ENCODE measurements around the gene AGGF1. TPM values are rescaled to one million over a fixed set of nuclear protein-coding genes. Genes with fewer than 3 reads are reported as not detected.

Gene AGGF1
- total RNA-seq, 1 donor from 2014 or later = 12.0 TPM

- intact Hi-C loops (cut with DNase I) = no loop called here
These were observed 1.7 kb downstream of the AGGF1 start for GRCh38 chr5:77031891-77032290.

GRCh38 chr5:77032635-77033034 is 2.4 kb downstream of the AGGF1 start:
- intact Hi-C loops (cut with DNase I) = no loop called here

More at GRCh38 chr5:77031891-77032290, 1.7 kb downstream of the AGGF1 start:
- H3K4me1 ChIP-seq = peaks cover 26% of the 10 kb centered on the region
- H3K27ac ChIP-seq = no peak overlapping the region
- TF ChIP-seq POLR2AphosphoS5 (IDR thresholded peaks at IDR 0.05; ENCODE audit: insufficient read depth in 1 of 2, low read depth in 1 of 2) (no peak), POLR2A (IDR thresholded peaks at IDR 0.05) (no peak)
- TF ChIP-seq, protein P1, sequence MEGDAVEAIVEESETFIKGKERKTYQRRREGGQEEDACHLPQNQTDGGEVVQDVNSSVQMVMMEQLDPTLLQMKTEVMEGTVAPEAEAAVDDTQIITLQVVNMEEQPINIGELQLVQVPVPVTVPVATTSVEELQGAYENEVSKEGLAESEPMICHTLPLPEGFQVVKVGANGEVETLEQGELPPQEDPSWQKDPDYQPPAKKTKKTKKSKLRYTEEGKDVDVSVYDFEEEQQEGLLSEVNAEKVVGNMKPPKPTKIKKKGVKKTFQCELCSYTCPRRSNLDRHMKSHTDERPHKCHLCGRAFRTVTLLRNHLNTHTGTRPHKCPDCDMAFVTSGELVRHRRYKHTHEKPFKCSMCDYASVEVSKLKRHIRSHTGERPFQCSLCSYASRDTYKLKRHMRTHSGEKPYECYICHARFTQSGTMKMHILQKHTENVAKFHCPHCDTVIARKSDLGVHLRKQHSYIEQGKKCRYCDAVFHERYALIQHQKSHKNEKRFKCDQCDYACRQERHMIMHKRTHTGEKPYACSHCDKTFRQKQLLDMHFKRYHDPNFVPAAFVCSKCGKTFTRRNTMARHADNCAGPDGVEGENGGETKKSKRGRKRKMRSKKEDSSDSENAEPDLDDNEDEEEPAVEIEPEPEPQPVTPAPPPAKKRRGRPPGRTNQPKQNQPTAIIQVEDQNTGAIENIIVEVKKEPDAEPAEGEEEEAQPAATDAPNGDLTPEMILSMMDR (IDR thresholded peaks at IDR 0.05) = no peak
- no peak overlapping the region for H3K4me3 ChIP-seq
- peaks cover 0 to 15% of the 10 kb centered on the region in 2 donors for H3K36me3 ChIP-seq
- no peaks in the 10 kb centered on the region for H3K9me3 ChIP-seq
- H3K27me3 ChIP-seq = no peaks in the 10 kb centered on the region
- no peak for DNase-seq (ENCODE audit: extremely low spot score in 2 of 2)

GRCh38 chr5:77033338-77033737 is 3.1 kb downstream of the AGGF1 start:
- TF ChIP-seq, protein P1 (IDR thresholded peaks at IDR 0.05) = no peak
- TF ChIP-seq POLR2A (IDR thresholded peaks at IDR 0.05) (no peak), POLR2AphosphoS5 (IDR thresholded peaks at IDR 0.05; ENCODE audit: insufficient read depth in 1 of 2, low read depth in 1 of 2) (no peak)
- Histone ChIP-seq H3K36me3 (peaks cover 0 to 25% of the 10 kb centered on the region in 2 donors), H3K4me3 (no peak overlapping the region), H3K27me3 (no peaks in the 10 kb centered on the region), H3K4me1 (peaks cover 26% of the 10 kb centered on the region), H3K9me3 (no peaks in the 10 kb centered on the region), H3K27ac (no peak overlapping the region)
- intact Hi-C loops (cut with DNase I) = no loop called here
- no peak for DNase-seq (ENCODE audit: extremely low spot score in 2 of 2)

More at GRCh38 chr5:77032635-77033034, 2.4 kb downstream of the AGGF1 start:
- no peak for DNase-seq (ENCODE audit: extremely low spot score in 2 of 2)
- TF ChIP-seq POLR2A (IDR thresholded peaks at IDR 0.05) = no peak
- TF ChIP-seq, protein P1 (IDR thresholded peaks at IDR 0.05) = no peak
- no peak for TF ChIP-seq POLR2AphosphoS5 (IDR thresholded peaks at IDR 0.05; ENCODE audit: insufficient read depth in 1 of 2, low read depth in 1 of 2)
- Histone ChIP-seq H3K9me3 (no peaks in the 10 kb centered on the region), H3K27ac (no peak overlapping the region), H3K4me1 (peaks cover 26% of the 10 kb centered on the region), H3K27me3 (no peaks in the 10 kb centered on the region), H3K4me3 (no peak overlapping the region), H3K36me3 (peaks cover 0 to 22% of the 10 kb centered on the region in 2 donors)

DNA sequence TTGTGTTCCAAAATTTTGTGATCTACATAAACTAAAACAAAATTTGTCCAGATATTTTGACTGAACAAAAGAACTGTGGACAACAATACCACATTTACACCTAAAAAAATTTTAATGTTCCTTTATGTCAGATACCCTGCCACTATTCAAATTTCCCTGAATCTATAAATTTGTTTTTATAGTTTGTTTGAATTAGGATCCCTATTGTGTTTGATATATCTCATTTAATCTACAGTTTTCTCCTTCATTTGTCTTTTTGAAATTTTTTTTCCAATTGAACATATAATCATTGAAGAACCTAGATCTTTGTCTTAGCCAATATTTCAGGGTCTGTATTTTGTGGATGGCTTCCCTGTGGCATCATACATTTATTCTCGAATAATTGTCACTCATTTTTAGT is 5.7 kb downstream of the AGGF1 start:
- intact Hi-C loops (cut with DNase I) = no loop called here
- DNase-seq (ENCODE audit: extremely low spot score in 2 of 2) = no peak
- TF ChIP-seq POLR2A (IDR thresholded peaks at IDR 0.05) = no peak
- TF ChIP-seq, protein P1 (IDR thresholded peaks at IDR 0.05) = no peak
- TF ChIP-seq POLR2AphosphoS5 (IDR thresholded peaks at IDR 0.05; ENCODE audit: insufficient read depth in 1 of 2, low read depth in 1 of 2) = no peak
- Histone ChIP-seq H3K27ac (no peak overlapping the region), H3K36me3 (peaks cover 0 to 50% of the 10 kb centered on the region in 2 donors), H3K4me3 (no peak overlapping the region), H3K9me3 (no peaks in the 10 kb centered on the region), H3K27me3 (no peaks in the 10 kb centered on the region), H3K4me1 (peaks cover 18% of the 10 kb centered on the region)

DNA sequence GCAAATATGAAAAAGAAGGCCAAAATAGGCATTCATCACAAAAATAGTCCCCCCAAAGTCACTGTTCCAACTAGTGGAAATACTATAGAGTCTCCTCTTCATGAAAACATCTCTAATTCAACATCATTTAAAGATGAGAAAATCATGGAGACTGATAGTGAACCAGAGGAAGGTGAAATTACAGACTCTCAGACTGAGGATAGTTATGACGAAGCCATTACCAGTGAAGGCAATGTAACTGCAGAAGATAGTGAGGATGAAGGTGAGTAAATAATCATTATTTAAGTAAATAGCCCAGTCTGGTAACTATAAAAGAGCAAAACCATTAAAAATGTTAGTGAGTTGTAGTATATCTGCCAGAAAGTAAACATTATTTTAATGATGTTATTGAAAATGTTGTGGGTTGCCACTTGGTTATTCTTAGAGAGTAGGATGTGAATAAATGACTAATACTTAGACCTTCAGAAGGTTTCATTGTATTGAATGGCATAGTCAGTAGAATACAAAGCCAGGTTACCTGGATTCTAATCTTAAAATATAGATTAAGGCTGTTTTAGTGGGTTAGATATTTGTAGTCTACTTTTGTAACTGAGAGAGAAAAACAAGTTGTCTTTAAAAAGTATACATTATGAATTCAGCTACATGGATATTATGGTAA is 16.3 kb downstream of the AGGF1 start:
- intact Hi-C loops (cut with DNase I) = no loop called here
- no peak overlapping the region for H3K27ac ChIP-seq
- no peak overlapping the region for H3K4me3 ChIP-seq
- peaks cover 0 to 24% of the 10 kb centered on the region in 2 donors for H3K36me3 ChIP-seq
- H3K27me3 ChIP-seq = no peaks in the 10 kb centered on the region
- H3K4me1 ChIP-seq = no peaks in the 10 kb centered on the region
- TF ChIP-seq, protein P1 (IDR thresholded peaks at IDR 0.05) = no peak
- no peak for TF ChIP-seq POLR2AphosphoS5 (IDR thresholded peaks at IDR 0.05; ENCODE audit: insufficient read depth in 1 of 2, low read depth in 1 of 2)
- TF ChIP-seq POLR2A (IDR thresholded peaks at IDR 0.05) = no peak
- H3K9me3 ChIP-seq = no peaks in the 10 kb centered on the region
- DNase-seq (ENCODE audit: extremely low spot score in 2 of 2) = no peak

Measured in vagina (tissue), 2 donors.